KMS-11 (cell line): ENCODE data around the gene CSTB.

ENCODE experiments used
- H2AFZ ChIP-seq: fragments of 200-600 bp; sonication (generic); 2 replicates; pipeline ENCODE4 v1.6.1; 2016; ENCODE audit warnings: antibody characterized with exemption, mixed run types, low read depth
- H3K27ac ChIP-seq: fragments of 200-600 bp; sonication (generic); 2 replicates; pipeline ENCODE4 v1.6.1; 2016; ENCODE audit warnings: mild to moderate bottlenecking, mixed run types
- H3K27me3 ChIP-seq: fragments of 200-600 bp; sonication (generic); 2 replicates; pipeline ENCODE4 v1.6.1; 2017; ENCODE audit warnings: mild to moderate bottlenecking, low read depth, mixed run types, moderate library complexity; ENCODE audit not compliant: insufficient read depth
- H3K36me3 ChIP-seq: fragments of 200-600 bp; sonication (generic); 2 replicates; pipeline ENCODE4 v1.6.1; 2017; ENCODE audit warnings: mild to moderate bottlenecking, mixed run types; ENCODE audit not compliant: insufficient read depth
- H3K4me1 ChIP-seq: fragments of 200-600 bp; sonication (generic); 2 replicates; pipeline ENCODE4 v1.6.1; 2016; ENCODE audit warnings: mild to moderate bottlenecking, low read depth, mixed run types; ENCODE audit not compliant: poor library complexity, severe bottlenecking
- H3K4me2 ChIP-seq: fragments of 200-600 bp; sonication (generic); 2 replicates; pipeline ENCODE4 v1.7.0; 2016; ENCODE audit warnings: mild to moderate bottlenecking, mixed run types
- H3K4me3 ChIP-seq: fragments of 200-600 bp; sonication (generic); IDR thresholded peaks from 2 replicates; pipeline ENCODE4 v1.6.1; 2017; ENCODE audit warnings: low read depth, low read length, mixed read lengths; ENCODE audit not compliant: insufficient read depth
- H3K79me2 ChIP-seq: fragments of 200-600 bp; sonication (generic); 2 replicates; pipeline ENCODE4 v1.6.1; 2016; ENCODE audit warnings: low read depth, mixed run types; ENCODE audit not compliant: insufficient read depth
- H3K9ac ChIP-seq: fragments of 200-600 bp; sonication (generic); 2 replicates; pipeline ENCODE4 v1.6.1; 2016; ENCODE audit warnings: mild to moderate bottlenecking, mixed run types
- H4K20me1 ChIP-seq: fragments of 200-600 bp; sonication (generic); 2 replicates; pipeline ENCODE4 v1.6.1; 2016; ENCODE audit warnings: mild to moderate bottlenecking, mixed run types; ENCODE audit not compliant: insufficient read depth
- CTCF ChIP-seq: fragments of 200-600 bp; sonication (generic); conservative IDR thresholded peaks from 2 replicates; pipeline ENCODE4 v1.6.1; 2017; ENCODE audit warnings: low read depth, mild to moderate bottlenecking, antibody characterized with exemption, low read length, moderate library complexity, mixed read lengths

The CSTB gene

GRCh38 chr21:43820466-43820865, 44.4 kb upstream of the CSTB start:
- Histone ChIP-seq H3K4me3 (no peak overlapping the region), H3K9ac (no peak overlapping the region), H3K79me2 (no peaks in the 10 kb centered on the region), H4K20me1 (no peaks in the 10 kb centered on the region), H2AFZ (no peak overlapping the region), H3K27me3 (no peaks in the 10 kb centered on the region), H3K36me3 (no peaks in the 10 kb centered on the region), H3K27ac (no peak overlapping the region), H3K4me1 (no peaks in the 10 kb centered on the region), H3K4me2 (no peak overlapping the region)
- TF ChIP-seq CTCF = no peak

- Histone ChIP-seq H3K9ac (no peak overlapping the region), H3K4me1 (no peaks in the 10 kb centered on the region), H3K4me3 (no peak overlapping the region), H3K27ac (no peak overlapping the region), H4K20me1 (no peaks in the 10 kb centered on the region), H3K79me2 (no peaks in the 10 kb centered on the region), H3K27me3 (no peaks in the 10 kb centered on the region), H2AFZ (no peak overlapping the region), H3K36me3 (no peaks in the 10 kb centered on the region), H3K4me2 (no peak overlapping the region)
- no peak for TF ChIP-seq CTCF
Observed at GRCh38 chr21:43819511-43820405, 43.6 kb upstream of the CSTB start.

- Histone ChIP-seq H3K4me2 (no peak overlapping the region), H2AFZ (no peak overlapping the region), H3K27ac (no peak overlapping the region)
Observed at GRCh38 chr21:43818685-43819084, 42.6 kb upstream of the CSTB start.

More at GRCh38 chr21:43818685-43819084, 42.6 kb upstream of the CSTB start:
- Histone ChIP-seq H3K79me2 (no peaks in the 10 kb centered on the region), H3K4me1 (no peaks in the 10 kb centered on the region), H4K20me1 (no peaks in the 10 kb centered on the region), H3K36me3 (no peaks in the 10 kb centered on the region), H3K4me3 (no peak overlapping the region), H3K27me3 (no peaks in the 10 kb centered on the region), H3K9ac (no peak overlapping the region)
- no peak for TF ChIP-seq CTCF
